ENCODE data around the gene TBC1D22A.

The TBC1D22A gene

GRCh38 chr22:46992121-46992731, 229.8 kb downstream of the TBC1D22A start:
- H3K9ac ChIP-seq (ENCODE audit: low read depth, low read length) = no peak overlapping the region
- no peaks in the 10 kb centered on the region; the same call in 1 of the 2 replicates for H3K4me1 ChIP-seq (ENCODE audit: insufficient read depth, low read length)
- H3K9me3 ChIP-seq (ENCODE audit: control insufficient read depth, insufficient read depth, low read length) = no peaks in the 10 kb centered on the region
- no peaks in the 10 kb centered on the region for H3K36me3 ChIP-seq (ENCODE audit: insufficient read depth, low read length)

- no peaks in the 10 kb centered on the region; the same call in 1 of the 2 replicates for H3K4me1 ChIP-seq (ENCODE audit: insufficient read depth, low read length)
- H3K36me3 ChIP-seq (ENCODE audit: insufficient read depth, low read length) = no peaks in the 10 kb centered on the region
- H3K9me3 ChIP-seq (ENCODE audit: control insufficient read depth, insufficient read depth, low read length) = no peaks in the 10 kb centered on the region
- H3K9ac ChIP-seq (ENCODE audit: low read depth, low read length) = no peak overlapping the region
Measured at GRCh38 chr22:46993633-46994032, 231.2 kb downstream of the TBC1D22A start.

- Histone ChIP-seq H3K9ac (ENCODE audit: low read depth, low read length) (no peak overlapping the region), H3K9me3 (ENCODE audit: control insufficient read depth, insufficient read depth, low read length) (no peaks in the 10 kb centered on the region), H3K36me3 (ENCODE audit: insufficient read depth, low read length) (no peaks in the 10 kb centered on the region), H3K4me1 (ENCODE audit: insufficient read depth, low read length) (no peaks in the 10 kb centered on the region; the same call in 1 of the 2 replicates)
Measured at GRCh38 chr22:46994265-46994664, 231.8 kb downstream of the TBC1D22A start.

- no peaks in the 10 kb centered on the region; the same call in 1 of the 2 replicates for H3K4me1 ChIP-seq (ENCODE audit: insufficient read depth, low read length)
- H3K9me3 ChIP-seq (ENCODE audit: control insufficient read depth, insufficient read depth, low read length) = no peaks in the 10 kb centered on the region
- H3K9ac ChIP-seq (ENCODE audit: low read depth, low read length) = no peak overlapping the region
- H3K36me3 ChIP-seq (ENCODE audit: insufficient read depth, low read length) = no peaks in the 10 kb centered on the region
Measured at GRCh38 chr22:46994983-46995382, 232.5 kb downstream of the TBC1D22A start.

GRCh38 chr22:46995501-46996360, 233.3 kb downstream of the TBC1D22A start:
- Histone ChIP-seq H3K36me3 (ENCODE audit: insufficient read depth, low read length) (no peaks in the 10 kb centered on the region), H3K4me1 (ENCODE audit: insufficient read depth, low read length) (no peaks in the 10 kb centered on the region; the same call in 1 of the 2 replicates), H3K9me3 (ENCODE audit: control insufficient read depth, insufficient read depth, low read length) (no peaks in the 10 kb centered on the region), H3K9ac (ENCODE audit: low read depth, low read length) (no peak overlapping the region)

DNA sequence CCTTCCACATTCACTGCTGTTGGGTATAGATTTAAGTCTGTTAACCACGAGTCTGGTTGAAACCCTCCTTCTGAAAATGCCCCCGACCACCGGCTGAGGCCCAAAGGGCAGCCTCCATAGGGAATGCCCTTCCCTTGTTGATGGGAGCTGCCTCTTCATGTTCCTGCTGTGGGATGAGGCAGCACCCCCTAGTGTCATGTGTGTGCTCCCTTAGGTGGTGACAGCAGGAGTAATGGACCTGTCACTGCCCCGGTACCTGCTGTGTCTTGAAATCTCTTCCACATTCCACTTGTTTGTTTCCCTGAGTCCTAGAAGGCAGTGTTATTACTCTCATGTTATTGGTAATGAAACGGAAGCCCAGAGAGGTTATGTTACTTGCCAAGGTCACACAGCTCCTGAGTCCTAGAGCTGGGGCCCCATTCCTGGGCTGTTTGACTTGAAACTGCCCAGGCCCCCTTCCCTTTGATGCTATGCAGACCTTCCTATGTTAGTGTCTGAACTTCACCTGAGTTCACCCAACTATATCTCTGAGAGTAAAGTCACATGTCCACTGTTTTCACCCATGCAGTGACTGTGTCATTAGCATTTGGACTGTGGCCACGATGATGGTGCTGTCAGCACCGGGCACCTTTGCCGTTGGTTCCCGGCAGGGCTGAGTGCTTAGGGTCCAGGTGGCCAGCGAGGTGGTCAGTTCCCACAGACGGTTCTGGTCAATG, 234.3 kb downstream of the TBC1D22A start:
- Histone ChIP-seq H3K9ac (ENCODE audit: low read depth, low read length) (no peak overlapping the region), H3K9me3 (ENCODE audit: control insufficient read depth, insufficient read depth, low read length) (no peaks in the 10 kb centered on the region), H3K36me3 (ENCODE audit: insufficient read depth, low read length) (no peaks in the 10 kb centered on the region), H3K4me1 (ENCODE audit: insufficient read depth, low read length) (no peaks in the 10 kb centered on the region; the same call in 1 of the 2 replicates)

GRCh38 chr22:46997311-46997970, 235.0 kb downstream of the TBC1D22A start:
- Histone ChIP-seq H3K4me1 (ENCODE audit: insufficient read depth, low read length) (no peaks in the 10 kb centered on the region; the same call in 1 of the 2 replicates), H3K36me3 (ENCODE audit: insufficient read depth, low read length) (no peaks in the 10 kb centered on the region), H3K9me3 (ENCODE audit: control insufficient read depth, insufficient read depth, low read length) (no peaks in the 10 kb centered on the region), H3K9ac (ENCODE audit: low read depth, low read length) (no peak overlapping the region)

- Histone ChIP-seq H3K9ac (ENCODE audit: low read depth, low read length) (no peak overlapping the region), H3K36me3 (ENCODE audit: insufficient read depth, low read length) (no peaks in the 10 kb centered on the region), H3K9me3 (ENCODE audit: control insufficient read depth, insufficient read depth, low read length) (no peaks in the 10 kb centered on the region), H3K4me1 (ENCODE audit: insufficient read depth, low read length) (no peaks in the 10 kb centered on the region; the same call in 1 of the 2 replicates)
Measured at GRCh38 chr22:46998331-46998730, 235.9 kb downstream of the TBC1D22A start.

- no peak overlapping the region for H3K9ac ChIP-seq (ENCODE audit: low read depth, low read length)
- no peaks in the 10 kb centered on the region for H3K4me1 ChIP-seq (ENCODE audit: insufficient read depth, low read length)
- H3K9me3 ChIP-seq (ENCODE audit: control insufficient read depth, insufficient read depth, low read length) = no peaks in the 10 kb centered on the region
- no peaks in the 10 kb centered on the region for H3K36me3 ChIP-seq (ENCODE audit: insufficient read depth, low read length)
Measured at GRCh38 chr22:47000256-47000655, 237.8 kb downstream of the TBC1D22A start.

GRCh38 chr22:47000888-47001287, 238.4 kb downstream of the TBC1D22A start:
- H3K9me3 ChIP-seq (ENCODE audit: control insufficient read depth, insufficient read depth, low read length) = no peaks in the 10 kb centered on the region
- no peaks in the 10 kb centered on the region for H3K36me3 ChIP-seq (ENCODE audit: insufficient read depth, low read length)
- no peak overlapping the region for H3K9ac ChIP-seq (ENCODE audit: low read depth, low read length)
- no peaks in the 10 kb centered on the region for H3K4me1 ChIP-seq (ENCODE audit: insufficient read depth, low read length)

- Histone ChIP-seq H3K9ac (ENCODE audit: low read depth, low read length) (no peak overlapping the region), H3K36me3 (ENCODE audit: insufficient read depth, low read length) (no peaks in the 10 kb centered on the region)
Measured at GRCh38 chr22:47001288-47001687, 238.8 kb downstream of the TBC1D22A start.

DNA sequence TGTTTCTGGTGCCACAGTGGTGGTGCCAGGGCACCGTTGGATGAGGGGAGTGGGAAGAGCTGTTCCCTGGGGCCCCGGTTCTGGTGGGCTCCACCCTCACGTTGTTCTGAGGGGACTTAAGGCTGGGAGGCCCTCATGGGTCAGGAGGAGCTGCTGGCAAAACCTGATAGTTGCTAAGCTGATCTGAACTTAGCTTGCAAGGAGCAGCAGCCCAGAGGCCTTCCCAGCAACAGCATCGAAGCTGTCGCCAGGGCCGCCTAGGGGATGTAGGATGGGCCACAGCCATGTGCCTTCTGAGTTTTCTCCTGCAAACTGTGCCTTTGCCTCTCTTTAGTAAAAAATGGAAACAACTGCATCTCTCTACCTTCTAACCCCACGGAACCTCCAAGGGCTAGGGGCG, 240.2 kb downstream of the TBC1D22A start:
- no peaks in the 10 kb centered on the region for H3K36me3 ChIP-seq (ENCODE audit: insufficient read depth, low read length)
- no peaks in the 10 kb centered on the region for H3K4me1 ChIP-seq (ENCODE audit: insufficient read depth, low read length)
- no peaks in the 10 kb centered on the region for H3K9me3 ChIP-seq (ENCODE audit: control insufficient read depth, insufficient read depth, low read length)
- no peak overlapping the region for H3K9ac ChIP-seq (ENCODE audit: low read depth, low read length)

More at GRCh38 chr22:47001288-47001687, 238.8 kb downstream of the TBC1D22A start:
- no peaks in the 10 kb centered on the region for H3K9me3 ChIP-seq (ENCODE audit: control insufficient read depth, insufficient read depth, low read length)
- no peaks in the 10 kb centered on the region for H3K4me1 ChIP-seq (ENCODE audit: insufficient read depth, low read length)

- Histone ChIP-seq H3K9ac (ENCODE audit: low read depth, low read length) (no peak overlapping the region), H3K36me3 (ENCODE audit: insufficient read depth, low read length) (no peaks in the 10 kb centered on the region), H3K9me3 (ENCODE audit: control insufficient read depth, insufficient read depth, low read length) (no peaks in the 10 kb centered on the region), H3K4me1 (ENCODE audit: insufficient read depth, low read length) (no peaks in the 10 kb centered on the region)
Measured at GRCh38 chr22:47005506-47006408, 243.3 kb downstream of the TBC1D22A start.

Measured in ES-I3 (cell line).